ENCODE results near the gene GABARAPL1. TPM values are rescaled to one million over a fixed set of nuclear protein-coding genes. Genes with fewer than 3 reads are reported as not detected.

Gene GABARAPL1
- total and polyA plus RNA-seq, 2 donors: 38.0 to 138 TPM

GRCh38 chr12:10256064-10256463 lies 43.4 kb downstream of the GABARAPL1 start:
- DNase-seq (ENCODE audit: extremely low spot score): no peak
- Histone ChIP-seq H3K4me3 (ENCODE audit: low read depth, low read length) (no peak overlapping the region), H3K4me1 (ENCODE audit: insufficient read depth) (no peaks in the 10 kb centered on the region), H3K36me3 (ENCODE audit: insufficient read depth) (no peaks in the 10 kb centered on the region), H3K27ac (ENCODE audit: low read depth) (no peak overlapping the region)

GRCh38 chr12:10260927-10261326 lies 48.2 kb downstream of the GABARAPL1 start:
- H3K4me3 ChIP-seq (ENCODE audit: low read depth, low read length): no peak overlapping the region
- H3K36me3 ChIP-seq (ENCODE audit: insufficient read depth): no peaks in the 10 kb centered on the region
- no peaks in the 10 kb centered on the region for H3K4me1 ChIP-seq (ENCODE audit: insufficient read depth)
- 49% methylated on average over 1 of the region's 1 CpG for WGBS
- DNase-seq (ENCODE audit: extremely low spot score): no peak
- H3K27ac ChIP-seq (ENCODE audit: low read depth): no peak overlapping the region

GRCh38 chr12:10268037-10268436 lies 55.4 kb downstream of the GABARAPL1 start:
- DNase-seq (ENCODE audit: extremely low spot score): no peak
- Histone ChIP-seq H3K4me3 (ENCODE audit: low read depth, low read length) (no peak overlapping the region), H3K36me3 (ENCODE audit: insufficient read depth) (no peaks in the 10 kb centered on the region), H3K27ac (ENCODE audit: low read depth) (no peak overlapping the region), H3K4me1 (ENCODE audit: insufficient read depth) (no peaks in the 10 kb centered on the region)
- WGBS: 31% methylated on average over 5 of the region's 5 CpGs

GRCh38 chr12:10272467-10272866 lies 59.8 kb downstream of the GABARAPL1 start:
- Histone ChIP-seq H3K4me3 (ENCODE audit: low read depth, low read length) (no peak overlapping the region), H3K4me1 (ENCODE audit: insufficient read depth) (no peaks in the 10 kb centered on the region), H3K36me3 (ENCODE audit: insufficient read depth) (no peaks in the 10 kb centered on the region), H3K27ac (ENCODE audit: low read depth) (no peak overlapping the region)
- DNase-seq (ENCODE audit: extremely low spot score): no peak
- WGBS: 89% methylated on average over 2 of the region's 2 CpGs

Other genes with a start within 250 kb of the GABARAPL1 start
- gene CLEC12A, start 241.5 kb upstream of the GABARAPL1 start, total RNA-seq: 1.5 TPM
- gene CLEC12A, start 241.5 kb upstream of the GABARAPL1 start, polyA plus RNA-seq: 1.6 TPM
- gene CLEC1B, start 213.8 kb upstream of the GABARAPL1 start, total RNA-seq: not detected
- not detected for gene CLEC1B, start 213.8 kb upstream of the GABARAPL1 start, polyA plus RNA-seq
- 0.95 TPM for gene CLEC12B, start 202.2 kb upstream of the GABARAPL1 start, total RNA-seq
- gene CLEC12B, start 202.2 kb upstream of the GABARAPL1 start, polyA plus RNA-seq: 0.08 TPM
- gene CLEC9A, start 182.2 kb upstream of the GABARAPL1 start, total RNA-seq: 0.90 TPM
- 0.62 TPM for gene CLEC9A, start 182.2 kb upstream of the GABARAPL1 start, polyA plus RNA-seq
- gene CLEC1A, start 113.9 kb upstream of the GABARAPL1 start, total RNA-seq: 3.2 TPM
- 6.0 TPM for gene CLEC1A, start 113.9 kb upstream of the GABARAPL1 start, polyA plus RNA-seq
- 4.5 TPM for gene CLEC7A, start 82.7 kb upstream of the GABARAPL1 start, total RNA-seq
- 8.4 TPM for gene CLEC7A, start 82.7 kb upstream of the GABARAPL1 start, polyA plus RNA-seq
- 1.2 TPM for gene OLR1, start 40.7 kb upstream of the GABARAPL1 start, total RNA-seq
- gene OLR1, start 40.7 kb upstream of the GABARAPL1 start, polyA plus RNA-seq: 0.27 TPM
- gene TMEM52B, start 33.8 kb upstream of the GABARAPL1 start, total RNA-seq: 0.11 TPM
- gene TMEM52B, start 33.8 kb upstream of the GABARAPL1 start, polyA plus RNA-seq: 0.11 TPM
- gene KLRD1, start 95.0 kb downstream of the GABARAPL1 start, total RNA-seq: 1.0 TPM
- gene KLRD1, start 95.0 kb downstream of the GABARAPL1 start, polyA plus RNA-seq: 1.2 TPM
- 1.3 TPM for gene KLRK1, start 177.2 kb downstream of the GABARAPL1 start, total RNA-seq
- gene KLRK1, start 177.2 kb downstream of the GABARAPL1 start, polyA plus RNA-seq: 1.9 TPM
- 0.37 TPM for gene KLRC4, start 196.9 kb downstream of the GABARAPL1 start, total RNA-seq
- gene KLRC4, start 196.9 kb downstream of the GABARAPL1 start, polyA plus RNA-seq: 0.23 TPM
- 0.69 TPM for gene KLRC3, start 207.7 kb downstream of the GABARAPL1 start, total RNA-seq
- gene KLRC3, start 207.7 kb downstream of the GABARAPL1 start, polyA plus RNA-seq: 0.49 TPM
- gene KLRC2, start 223.1 kb downstream of the GABARAPL1 start, total RNA-seq: 0.37 TPM
- gene KLRC2, start 223.1 kb downstream of the GABARAPL1 start, polyA plus RNA-seq: 0.20 TPM
- gene KLRC1, start 240.5 kb downstream of the GABARAPL1 start, total RNA-seq: 2.4 TPM
- gene KLRC1, start 240.5 kb downstream of the GABARAPL1 start, polyA plus RNA-seq: 0.82 TPM